ENCODE data around the gene CDK6. TPM values are rescaled to one million over a fixed set of nuclear protein-coding genes. Genes with fewer than 3 reads are reported as not detected.

The CDK6 gene
- total and polyA plus RNA-seq, 9 of the 15 experiments (the other 6 are each of a cell fraction or from before 2014, with no cell fraction given): 7.6 to 109 (median 44.4) TPM

DNA sequence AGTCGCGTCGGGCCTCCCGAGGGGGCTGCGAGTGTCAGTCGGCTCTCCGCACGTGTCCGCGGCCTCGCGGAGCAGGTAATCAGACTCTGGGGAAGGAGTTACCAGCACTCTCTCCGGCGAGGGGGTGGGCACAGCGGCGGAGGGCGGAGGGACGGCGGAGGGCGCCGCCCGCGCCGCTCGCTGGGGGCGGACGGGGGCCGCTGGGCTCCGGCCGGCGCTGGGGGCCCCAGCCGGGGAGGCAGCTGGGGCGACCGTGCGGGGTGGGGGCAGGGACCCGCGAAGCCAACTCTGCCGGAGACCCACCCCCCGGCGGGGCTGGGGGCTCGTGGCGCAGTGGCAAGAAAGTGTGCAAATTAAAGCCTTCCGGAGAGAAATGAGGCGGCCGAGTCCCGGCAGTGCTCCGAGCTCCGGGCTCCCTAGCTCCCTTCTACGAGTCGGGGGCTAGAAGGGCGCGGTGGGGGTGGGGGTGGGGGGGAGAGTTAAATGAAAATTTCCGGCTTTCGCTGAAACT, at the start of gene CDK6 (continued):
- TF ChIP-seq RERE (CRISPR knock-in tag; IDR thresholded peaks at IDR 0.05; ENCODE audit: borderline replicate concordance): no peak
- TF ChIP-seq GTF2E2 (tag; IDR thresholded peaks at IDR 0.05): peak; percentile 62; the same call in 1 of the 2 replicates
- TF ChIP-seq, protein P1, sequence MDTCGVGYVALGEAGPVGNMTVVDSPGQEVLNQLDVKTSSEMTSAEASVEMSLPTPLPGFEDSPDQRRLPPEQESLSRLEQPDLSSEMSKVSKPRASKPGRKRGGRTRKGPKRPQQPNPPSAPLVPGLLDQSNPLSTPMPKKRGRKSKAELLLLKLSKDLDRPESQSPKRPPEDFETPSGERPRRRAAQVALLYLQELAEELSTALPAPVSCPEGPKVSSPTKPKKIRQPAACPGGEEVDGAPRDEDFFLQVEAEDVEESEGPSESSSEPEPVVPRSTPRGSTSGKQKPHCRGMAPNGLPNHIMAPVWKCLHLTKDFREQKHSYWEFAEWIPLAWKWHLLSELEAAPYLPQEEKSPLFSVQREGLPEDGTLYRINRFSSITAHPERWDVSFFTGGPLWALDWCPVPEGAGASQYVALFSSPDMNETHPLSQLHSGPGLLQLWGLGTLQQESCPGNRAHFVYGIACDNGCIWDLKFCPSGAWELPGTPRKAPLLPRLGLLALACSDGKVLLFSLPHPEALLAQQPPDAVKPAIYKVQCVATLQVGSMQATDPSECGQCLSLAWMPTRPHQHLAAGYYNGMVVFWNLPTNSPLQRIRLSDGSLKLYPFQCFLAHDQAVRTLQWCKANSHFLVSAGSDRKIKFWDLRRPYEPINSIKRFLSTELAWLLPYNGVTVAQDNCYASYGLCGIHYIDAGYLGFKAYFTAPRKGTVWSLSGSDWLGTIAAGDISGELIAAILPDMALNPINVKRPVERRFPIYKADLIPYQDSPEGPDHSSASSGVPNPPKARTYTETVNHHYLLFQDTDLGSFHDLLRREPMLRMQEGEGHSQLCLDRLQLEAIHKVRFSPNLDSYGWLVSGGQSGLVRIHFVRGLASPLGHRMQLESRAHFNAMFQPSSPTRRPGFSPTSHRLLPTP (IDR thresholded peaks at IDR 0.05; ENCODE audit: borderline replicate concordance, extremely low read depth, insufficient read length): no peak
- peak; percentile 74 for TF ChIP-seq RBFOX2 (IDR thresholded peaks at IDR 0.05; ENCODE audit: low read depth, low read length)
- no peak for TF ChIP-seq SIX5 (IDR thresholded peaks at IDR 0.05; ENCODE audit: borderline replicate concordance in 1 of 2, insufficient read depth in 1 of 2, low read depth in 1 of 2, low read length in 2 of 2)
- TF ChIP-seq, protein P2, sequence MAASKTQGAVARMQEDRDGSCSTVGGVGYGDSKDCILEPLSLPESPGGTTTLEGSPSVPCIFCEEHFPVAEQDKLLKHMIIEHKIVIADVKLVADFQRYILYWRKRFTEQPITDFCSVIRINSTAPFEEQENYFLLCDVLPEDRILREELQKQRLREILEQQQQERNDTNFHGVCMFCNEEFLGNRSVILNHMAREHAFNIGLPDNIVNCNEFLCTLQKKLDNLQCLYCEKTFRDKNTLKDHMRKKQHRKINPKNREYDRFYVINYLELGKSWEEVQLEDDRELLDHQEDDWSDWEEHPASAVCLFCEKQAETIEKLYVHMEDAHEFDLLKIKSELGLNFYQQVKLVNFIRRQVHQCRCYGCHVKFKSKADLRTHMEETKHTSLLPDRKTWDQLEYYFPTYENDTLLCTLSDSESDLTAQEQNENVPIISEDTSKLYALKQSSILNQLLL (CRISPR knock-in tag; IDR thresholded peaks at IDR 0.05; ENCODE audit: borderline replicate concordance): no peak
- TF ChIP-seq, protein P3, sequence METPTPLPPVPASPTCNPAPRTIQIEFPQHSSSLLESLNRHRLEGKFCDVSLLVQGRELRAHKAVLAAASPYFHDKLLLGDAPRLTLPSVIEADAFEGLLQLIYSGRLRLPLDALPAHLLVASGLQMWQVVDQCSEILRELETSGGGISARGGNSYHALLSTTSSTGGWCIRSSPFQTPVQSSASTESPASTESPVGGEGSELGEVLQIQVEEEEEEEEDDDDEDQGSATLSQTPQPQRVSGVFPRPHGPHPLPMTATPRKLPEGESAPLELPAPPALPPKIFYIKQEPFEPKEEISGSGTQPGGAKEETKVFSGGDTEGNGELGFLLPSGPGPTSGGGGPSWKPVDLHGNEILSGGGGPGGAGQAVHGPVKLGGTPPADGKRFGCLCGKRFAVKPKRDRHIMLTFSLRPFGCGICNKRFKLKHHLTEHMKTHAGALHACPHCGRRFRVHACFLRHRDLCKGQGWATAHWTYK (CRISPR knock-in tag; IDR thresholded peaks at IDR 0.05): no peak
- TF ChIP-seq MECOM (CRISPR knock-in tag; IDR thresholded peaks at IDR 0.05): no peak
- no peak for TF ChIP-seq POLR2AphosphoS2 (IDR thresholded peaks at IDR 0.05; ENCODE audit: low read length)
- TF ChIP-seq HLTF (IDR thresholded peaks at IDR 0.05): no peak
- no peak for TF ChIP-seq GATA2 (CRISPR knock-in tag; IDR thresholded peaks at IDR 0.05)
- TF ChIP-seq ZNF23 (CRISPR knock-in tag; IDR thresholded peaks at IDR 0.05): no peak
- no peak for TF ChIP-seq HDGF (IDR thresholded peaks at IDR 0.05)
- TF ChIP-seq CSDE1 (IDR thresholded peaks at IDR 0.05): no peak
- TF ChIP-seq HOXB6 (CRISPR knock-in tag; IDR thresholded peaks at IDR 0.05; ENCODE audit: borderline replicate concordance): no peak
- no peak for TF ChIP-seq TEAD2 (tag; IDR thresholded peaks at IDR 0.05)
- TF ChIP-seq GATAD2B (IDR thresholded peaks at IDR 0.05; ENCODE audit: borderline replicate concordance): peak; percentile 72
- no peak for TF ChIP-seq PRPF4 (IDR thresholded peaks at IDR 0.05; ENCODE audit: insufficient read depth, low read depth, low read length, poor library complexity, severe bottlenecking)

Data from K562 (cell line).